Transverse colon (tissue), 3 donors: ENCODE measurements around the gene TCF19.
"Not testable (repeated sequence)": the region's sequence is repeated elsewhere in the genome, so short reads cannot be mapped to it uniquely, and the experiment has no call there.

Source experiments
- POLR2A ChIP-seq: fragments of 450-650 bp; IDR thresholded peaks from one replicate; pipeline ENCODE4 v1.6.1; 2016; ENCODE audit warnings: antibody characterized with exemption, mild to moderate bottlenecking, moderate library complexity
- TF ChIP-seq, protein P1 (sequence below), 5 experiments: fragments of 200-600 bp in 3 of 5; fragments of 450-650 bp in 2 of 5; sonication (generic) in 3 of 5; IDR thresholded peaks; 1 replicate in 2 of 5; 2 replicates in 3 of 5; pipeline ENCODE4 v1.5.1; 2016 to 2017; ENCODE audit warnings: antibody characterized with exemption in 5 of 5, inconsistent platforms in 3 of 5, mild to moderate bottlenecking in 2 of 5, moderate library complexity in 1 of 5

GRCh38 chr6:31192431-31193105 lies 34.2 kb downstream of the TCF19 start:
- TF ChIP-seq POLR2A: not testable (repeated sequence)
- TF ChIP-seq, protein P1, sequence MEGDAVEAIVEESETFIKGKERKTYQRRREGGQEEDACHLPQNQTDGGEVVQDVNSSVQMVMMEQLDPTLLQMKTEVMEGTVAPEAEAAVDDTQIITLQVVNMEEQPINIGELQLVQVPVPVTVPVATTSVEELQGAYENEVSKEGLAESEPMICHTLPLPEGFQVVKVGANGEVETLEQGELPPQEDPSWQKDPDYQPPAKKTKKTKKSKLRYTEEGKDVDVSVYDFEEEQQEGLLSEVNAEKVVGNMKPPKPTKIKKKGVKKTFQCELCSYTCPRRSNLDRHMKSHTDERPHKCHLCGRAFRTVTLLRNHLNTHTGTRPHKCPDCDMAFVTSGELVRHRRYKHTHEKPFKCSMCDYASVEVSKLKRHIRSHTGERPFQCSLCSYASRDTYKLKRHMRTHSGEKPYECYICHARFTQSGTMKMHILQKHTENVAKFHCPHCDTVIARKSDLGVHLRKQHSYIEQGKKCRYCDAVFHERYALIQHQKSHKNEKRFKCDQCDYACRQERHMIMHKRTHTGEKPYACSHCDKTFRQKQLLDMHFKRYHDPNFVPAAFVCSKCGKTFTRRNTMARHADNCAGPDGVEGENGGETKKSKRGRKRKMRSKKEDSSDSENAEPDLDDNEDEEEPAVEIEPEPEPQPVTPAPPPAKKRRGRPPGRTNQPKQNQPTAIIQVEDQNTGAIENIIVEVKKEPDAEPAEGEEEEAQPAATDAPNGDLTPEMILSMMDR (IDR thresholded peaks at IDR 0.05): peak; percentile 58 to 87 (median 68)
